HG03442 (cell line): ENCODE data around the gene PPME1.

Source experiments
- ATAC-seq: cut with Tn5 transposase; IDR thresholded peaks from one replicate; pipeline ENCODE4 v1.9.1; 2021; ENCODE audit warnings: mild to moderate bottlenecking, moderate library complexity; ENCODE audit not compliant: unreplicated experiment

PPME1 gene

GRCh38 chr11:74278103-74278502 is 107.0 kb downstream of the PPME1 start:
- no peak for ATAC-seq

DNA sequence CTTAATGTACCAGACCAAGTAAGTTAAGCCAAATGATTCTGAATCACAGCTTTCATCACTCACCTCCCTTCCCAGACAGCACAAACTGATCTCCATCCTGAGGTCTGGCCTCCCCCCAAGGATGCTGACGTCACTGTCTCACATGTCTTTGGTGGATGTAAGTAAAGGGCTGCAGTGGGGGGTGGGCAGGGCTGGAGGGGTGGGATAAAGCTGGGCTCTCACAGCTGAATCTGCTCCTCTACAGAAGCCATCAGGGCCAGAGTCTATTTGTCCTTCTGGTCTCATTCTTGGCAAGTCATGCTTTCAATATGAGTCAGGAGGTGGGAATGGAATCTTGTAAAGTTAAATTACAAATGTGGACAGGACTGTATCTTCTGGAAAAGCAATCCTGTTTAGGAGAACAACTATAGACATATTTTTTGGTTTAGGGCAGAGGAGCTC is 107.7 kb downstream of the PPME1 start:
- no peak for ATAC-seq

DNA sequence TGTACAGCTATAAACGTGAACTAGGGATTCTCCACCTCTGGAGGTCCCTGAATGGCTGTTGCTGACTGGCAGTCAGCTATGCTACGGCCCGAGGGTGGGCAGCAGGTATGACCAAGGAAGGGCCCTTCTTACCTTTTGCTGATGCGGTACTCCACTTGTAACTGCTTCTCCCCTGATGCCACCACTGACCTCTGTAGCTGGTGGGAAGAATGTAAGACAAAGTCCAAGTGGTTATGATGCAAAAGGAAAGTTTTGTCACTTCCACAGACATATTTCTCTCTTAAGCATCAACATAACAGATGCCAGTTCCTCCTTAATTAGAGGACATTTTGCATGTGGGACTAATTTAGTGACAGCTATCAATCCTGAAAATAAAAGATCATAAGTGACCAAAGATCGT is 108.2 kb downstream of the PPME1 start:
- ATAC-seq = no peak

GRCh38 chr11:74280494-74280893 is 109.4 kb downstream of the PPME1 start:
- ATAC-seq = no peak

DNA sequence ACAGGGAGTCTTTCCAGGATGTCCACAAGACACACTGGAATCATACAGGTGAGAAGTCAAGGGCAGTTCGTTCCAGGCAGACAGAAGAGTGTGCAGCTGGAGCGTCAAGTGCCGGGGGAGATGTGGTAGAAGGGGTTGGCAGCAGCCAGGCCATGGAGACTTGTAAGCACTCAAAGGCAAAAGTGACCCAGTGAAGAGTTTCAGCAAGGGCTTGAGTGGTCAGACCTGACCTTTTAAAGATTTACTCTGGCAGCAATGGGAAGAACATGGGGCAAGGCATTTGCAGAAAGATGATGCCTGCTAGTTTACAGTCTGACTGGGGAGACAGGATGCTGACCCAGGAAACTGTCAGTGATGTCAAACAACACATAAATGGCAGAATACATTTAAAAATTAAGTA is 111.3 kb downstream of the PPME1 start:
- ATAC-seq = no peak

DNA sequence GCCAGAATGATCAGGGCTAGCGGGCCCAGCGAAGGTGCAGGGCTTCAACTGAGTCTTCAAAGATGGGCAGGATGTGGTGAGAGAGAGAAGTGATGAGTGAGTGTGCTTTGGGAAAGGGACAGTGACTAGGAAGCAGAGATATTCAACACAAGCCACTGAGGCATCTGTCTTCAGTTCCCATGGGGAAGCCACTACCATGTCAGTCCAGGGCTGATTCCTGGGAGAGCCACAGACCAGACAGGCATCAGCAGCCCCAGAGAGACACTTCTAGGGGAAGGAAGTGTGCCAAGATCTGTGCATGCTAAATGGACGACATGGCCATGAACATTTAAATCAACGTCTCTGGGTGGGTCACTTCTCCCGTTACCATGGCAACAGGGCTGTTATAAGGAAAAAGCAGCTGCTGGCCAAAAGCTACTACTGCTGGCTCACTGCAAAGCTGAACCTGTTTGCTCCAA is 111.9 kb downstream of the PPME1 start:
- no peak for ATAC-seq

- no peak for ATAC-seq
Measured at GRCh38 chr11:74283580-74284180, 112.6 kb downstream of the PPME1 start.

DNA sequence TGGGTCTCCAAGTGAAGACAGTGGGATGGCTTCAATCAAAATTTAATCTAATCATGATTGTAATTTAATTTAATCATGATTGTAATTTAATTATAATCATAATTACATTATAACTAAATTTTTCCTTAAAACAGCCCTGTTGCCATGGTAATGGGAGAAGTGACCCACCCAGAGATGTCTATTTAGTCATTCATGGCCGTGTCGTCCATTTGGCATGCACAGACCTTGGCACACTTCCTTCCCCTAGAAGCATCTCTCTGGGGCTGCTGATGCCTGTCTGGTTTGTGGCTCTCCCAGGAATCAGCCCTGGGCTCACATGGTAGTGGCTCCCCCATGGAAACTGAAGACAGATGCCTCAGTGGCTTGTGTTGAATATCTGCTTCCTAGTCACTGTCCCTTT is 113.4 kb downstream of the PPME1 start:
- ATAC-seq = no peak

GRCh38 chr11:74288161-74288560 is 117.1 kb downstream of the PPME1 start:
- no peak for ATAC-seq

- ATAC-seq = no peak
Measured at GRCh38 chr11:74288911-74289310, 117.8 kb downstream of the PPME1 start.

GRCh38 chr11:74297484-74297883 is 126.4 kb downstream of the PPME1 start:
- ATAC-seq = no peak

DNA sequence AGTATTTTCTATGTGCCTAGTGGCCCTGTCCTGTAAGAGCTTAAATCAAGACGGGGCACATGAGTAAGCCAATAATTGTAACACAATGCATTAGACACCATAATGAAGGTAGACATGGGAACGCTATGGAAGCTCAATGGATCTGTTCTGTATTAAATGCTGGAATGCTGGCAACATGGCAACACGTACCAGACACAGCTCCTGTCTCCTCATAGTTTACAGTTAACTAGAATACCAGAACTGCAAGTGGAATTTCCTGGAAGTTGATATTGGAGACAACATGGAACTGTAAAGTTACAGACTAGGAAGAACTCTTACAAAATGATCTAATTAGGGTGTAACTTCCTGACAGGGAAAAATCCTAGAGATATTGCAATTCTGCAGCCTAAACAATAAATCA is 127.9 kb downstream of the PPME1 start:
- ATAC-seq = no peak
